Panc1 (cell line): ENCODE results near the gene CYP24A1.

Experiments used
- TCF7L2 ChIP-seq: IDR thresholded peaks from 2 replicates; pipeline ENCODE4 v1.6.1; 2011; ENCODE audit warnings: mild to moderate bottlenecking, low read depth, low read length, inconsistent platforms
- TF ChIP-seq, protein P1 (sequence below): fragments of 450-650 bp; IDR thresholded peaks from 2 replicates; pipeline ENCODE4 v1.5.1; 2017; ENCODE audit warnings: mild to moderate bottlenecking

DNA sequence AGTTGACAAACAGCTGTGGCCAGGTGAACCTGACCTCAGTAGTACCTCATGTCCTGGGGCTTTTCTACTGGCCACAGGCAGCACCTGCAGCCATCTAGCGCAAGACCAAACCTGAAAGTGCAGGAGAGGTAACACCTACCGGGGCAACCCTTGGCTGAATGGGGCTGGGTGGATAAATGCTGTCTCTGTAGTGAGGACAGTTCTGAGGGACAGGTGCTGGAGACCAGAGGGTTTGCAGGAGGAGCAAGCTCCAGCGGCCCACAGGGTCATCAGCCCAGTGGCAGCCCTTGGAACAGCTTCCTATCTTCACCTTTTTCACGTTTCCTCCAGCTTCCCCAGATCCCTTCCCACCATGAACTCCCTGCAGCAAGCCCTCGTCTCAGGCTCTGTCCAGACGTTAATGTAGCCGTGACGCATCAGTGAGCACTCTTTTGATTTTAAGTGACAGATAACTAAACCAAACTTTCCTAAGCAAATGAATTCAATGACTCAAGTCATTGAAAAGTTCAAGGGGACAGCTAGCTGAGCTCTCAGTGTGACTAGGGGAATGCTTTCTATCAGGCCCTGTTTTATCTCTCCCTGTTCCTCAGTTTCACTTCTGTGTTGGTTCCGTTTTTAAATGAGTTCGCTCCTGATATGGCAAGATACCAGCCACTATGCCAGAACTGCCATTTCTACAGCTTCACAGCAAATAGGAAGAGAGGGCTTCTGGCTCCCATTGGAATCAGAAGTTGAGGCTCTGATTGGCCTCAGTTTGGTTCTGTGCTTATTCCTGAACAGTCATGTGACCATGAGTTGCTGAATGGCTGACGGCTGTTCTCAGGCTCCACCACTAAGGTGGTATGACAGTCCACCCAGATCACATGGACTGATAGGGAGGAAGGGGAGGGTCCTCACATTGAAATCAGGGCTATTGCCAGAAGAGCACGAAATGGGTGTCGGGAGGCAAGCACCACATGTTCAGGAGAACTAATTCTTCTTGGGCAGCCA lies 22.0 kb upstream of the CYP24A1 start:
- no peak for TF ChIP-seq TCF7L2
- TF ChIP-seq, protein P1, sequence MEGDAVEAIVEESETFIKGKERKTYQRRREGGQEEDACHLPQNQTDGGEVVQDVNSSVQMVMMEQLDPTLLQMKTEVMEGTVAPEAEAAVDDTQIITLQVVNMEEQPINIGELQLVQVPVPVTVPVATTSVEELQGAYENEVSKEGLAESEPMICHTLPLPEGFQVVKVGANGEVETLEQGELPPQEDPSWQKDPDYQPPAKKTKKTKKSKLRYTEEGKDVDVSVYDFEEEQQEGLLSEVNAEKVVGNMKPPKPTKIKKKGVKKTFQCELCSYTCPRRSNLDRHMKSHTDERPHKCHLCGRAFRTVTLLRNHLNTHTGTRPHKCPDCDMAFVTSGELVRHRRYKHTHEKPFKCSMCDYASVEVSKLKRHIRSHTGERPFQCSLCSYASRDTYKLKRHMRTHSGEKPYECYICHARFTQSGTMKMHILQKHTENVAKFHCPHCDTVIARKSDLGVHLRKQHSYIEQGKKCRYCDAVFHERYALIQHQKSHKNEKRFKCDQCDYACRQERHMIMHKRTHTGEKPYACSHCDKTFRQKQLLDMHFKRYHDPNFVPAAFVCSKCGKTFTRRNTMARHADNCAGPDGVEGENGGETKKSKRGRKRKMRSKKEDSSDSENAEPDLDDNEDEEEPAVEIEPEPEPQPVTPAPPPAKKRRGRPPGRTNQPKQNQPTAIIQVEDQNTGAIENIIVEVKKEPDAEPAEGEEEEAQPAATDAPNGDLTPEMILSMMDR: no peak
